Measurements from ENCODE around the gene TMEM205.

The TMEM205 gene

DNA sequence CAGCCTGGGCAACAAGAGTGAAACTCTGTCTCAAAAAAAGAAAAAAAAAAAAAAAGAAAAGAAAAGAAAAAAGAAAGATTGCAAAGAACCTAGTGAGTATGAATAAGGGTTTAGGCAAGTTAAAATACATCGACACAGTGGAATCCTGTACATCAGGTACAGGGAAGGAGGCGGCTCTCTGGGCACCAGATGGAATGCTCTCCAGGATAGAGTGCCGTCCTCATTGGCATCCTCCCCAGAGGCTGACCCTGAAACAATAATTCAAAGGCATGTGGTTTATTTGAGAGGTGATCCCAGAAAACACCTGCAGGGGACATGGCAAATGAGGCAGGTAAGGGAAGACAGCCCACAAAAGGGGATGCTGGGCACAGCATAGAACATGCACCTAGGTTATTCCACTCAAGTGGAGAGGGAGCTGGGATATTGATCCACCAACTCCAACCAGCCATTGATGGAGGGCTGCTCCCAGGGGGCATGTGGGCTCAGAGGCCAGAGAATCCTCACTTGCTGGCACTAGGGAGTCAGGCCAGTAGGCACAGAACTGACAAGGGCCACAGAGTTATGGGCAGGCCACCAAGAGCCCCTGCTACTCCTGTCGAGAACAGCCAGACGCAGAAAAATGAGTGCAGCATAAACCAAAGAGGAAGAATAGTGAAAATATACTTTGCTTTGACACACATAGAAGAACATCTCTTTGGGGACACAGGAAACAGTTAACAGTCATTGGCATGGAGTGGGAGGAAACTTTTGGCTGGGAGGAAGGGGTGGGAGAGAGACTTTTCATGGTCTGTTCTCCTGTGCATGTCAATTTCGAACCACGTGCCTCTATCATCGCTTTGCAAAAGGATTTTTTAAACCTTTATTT, 45.9 kb downstream of the TMEM205 start:
- DNase-seq (ENCODE audit: low read depth in 2 of 2), result no peak

DNA sequence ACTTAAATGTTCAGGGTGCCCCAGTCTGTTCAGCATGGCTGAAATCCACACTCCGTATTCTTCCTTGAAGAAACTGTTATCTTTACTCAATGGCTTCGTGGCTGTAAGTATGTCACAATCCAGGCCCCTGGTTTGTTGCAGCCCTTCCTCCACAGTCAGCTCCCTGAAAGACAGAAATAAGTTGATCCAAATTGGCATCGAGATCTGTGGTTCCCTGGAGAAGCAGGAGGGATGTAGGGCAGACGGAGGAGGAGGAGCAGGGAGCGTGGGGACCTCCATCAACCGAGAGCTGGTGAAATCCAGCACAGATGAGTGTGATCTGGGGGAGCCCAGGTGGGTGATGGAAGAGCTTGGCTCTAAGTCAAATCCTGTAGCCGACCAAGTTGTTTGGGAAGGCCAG, 49.8 kb downstream of the TMEM205 start:
- no peak for DNase-seq (ENCODE audit: low read depth in 2 of 2)

DNA sequence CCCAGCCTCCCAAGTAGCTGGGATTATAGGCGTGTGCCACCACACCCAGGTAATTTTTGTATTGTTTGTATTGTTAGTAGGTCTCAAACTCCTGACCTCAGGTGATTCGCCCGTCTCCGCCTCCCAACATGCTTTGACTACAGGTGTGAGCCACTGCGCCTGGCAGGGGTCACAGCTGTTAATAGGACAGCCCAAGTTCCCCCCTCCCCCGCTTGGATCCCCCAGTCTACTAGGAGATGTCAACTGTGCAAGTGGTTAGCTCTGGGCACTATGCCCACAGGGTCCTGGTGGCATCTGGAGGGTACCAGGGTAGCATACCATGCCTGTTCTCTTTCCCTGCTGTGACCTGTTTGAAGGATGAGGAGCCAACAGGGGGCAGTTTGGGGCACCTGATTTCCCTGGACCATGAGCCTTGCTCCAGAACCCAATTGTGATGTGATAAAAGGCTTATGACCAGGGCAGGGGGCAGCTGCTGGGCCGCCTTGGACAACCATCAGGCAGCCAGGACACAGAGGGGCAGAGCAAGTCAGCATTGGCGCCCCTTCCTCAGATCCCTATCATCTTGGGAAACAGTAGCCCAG, 50.3 kb downstream of the TMEM205 start, which contains the start of gene TSPAN16:
TSPAN16 (plus strand) TSS at position 496 of the 581 bp plus-strand sequence. CDS start 138 bp downstream, outside the sequence.
- no peak for DNase-seq (ENCODE audit: low read depth in 2 of 2)

GRCh38 chr19:11295180-11295579, 50.9 kb downstream of the TMEM205 start:
- DNase-seq (ENCODE audit: low read depth in 2 of 2), result no peak

DNA sequence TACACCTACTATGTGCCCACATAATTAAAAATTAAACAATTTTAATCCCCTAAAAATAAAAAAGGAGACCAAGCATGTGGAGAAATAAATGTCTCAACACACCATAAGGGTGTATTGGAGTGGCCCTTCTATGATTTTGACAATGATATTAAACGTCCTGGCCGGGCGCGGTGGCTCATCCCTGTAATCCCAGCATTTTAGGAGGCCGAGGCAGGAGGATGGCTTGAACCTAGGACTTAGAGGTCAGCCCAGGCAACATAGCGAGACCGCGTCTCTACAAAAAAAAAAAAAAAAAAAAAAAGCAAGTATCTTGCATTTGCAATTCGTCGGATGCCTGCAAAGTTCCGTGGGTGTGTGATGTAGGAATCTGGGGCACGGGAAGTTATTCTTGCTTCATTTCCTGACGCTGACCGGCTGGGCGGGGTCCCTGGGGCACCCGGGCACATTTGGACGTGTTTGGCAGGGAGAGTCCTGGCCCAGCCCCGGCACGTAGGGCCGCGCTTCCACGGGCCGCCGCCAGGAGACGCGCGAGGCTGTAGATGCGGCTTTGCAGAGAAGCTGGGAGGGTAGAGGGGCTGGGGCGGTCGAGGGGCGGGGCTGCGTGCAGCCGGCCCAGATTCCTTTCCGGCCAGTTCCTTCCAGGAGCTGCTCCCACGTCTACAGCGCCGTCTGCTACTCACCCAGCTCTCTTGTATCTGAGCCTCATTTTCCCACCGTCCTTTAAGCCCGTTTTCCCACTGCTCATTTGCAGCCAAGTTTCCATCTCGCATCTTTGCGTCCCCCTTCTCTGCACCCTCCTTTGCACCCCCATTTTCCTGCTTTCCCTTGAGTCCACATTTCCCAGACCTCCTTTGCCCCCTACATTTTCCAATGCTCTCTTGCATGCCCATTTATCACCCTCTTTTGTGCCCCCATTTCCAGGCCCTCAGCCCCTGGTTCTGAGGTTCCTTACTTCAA, 52.4 kb downstream of the TMEM205 start:
- peak; percentile 68 to 79 for DNase-seq (ENCODE audit: low read depth in 2 of 2)
